Endothelial cell of umbilical vein (primary cell): ENCODE measurements around the gene ETV1. TPM values are rescaled to one million over a fixed set of nuclear protein-coding genes. Genes with fewer than 3 reads are reported as not detected.

Experiments used
- BruUV-seq: library from RNA; stranded (reverse); fragments of 400-500 nt; replicated peaks from 2 replicates; lab custom pipeline; 2021; lab: Mats Ljungman, UMichigan
- CTCF ChIA-PET: fragments of 300-600, 350-600 bp; sonication (Branson Sonifier 250); formaldehyde crosslinking; loops from one replicate; lab custom pipeline; 2021; ENCODE audit warnings: antibody characterized with exemption, inconsistent platforms; lab: Charles Lee
- POLR2A ChIA-PET: fragments of 300-600, 350-600 bp; sonication (Branson Sonifier 250); formaldehyde crosslinking; loops from one replicate; lab custom pipeline; 2021; ENCODE audit warnings: antibody characterized with exemption, inconsistent platforms; lab: Charles Lee
- DNase-seq: peaks from one replicate; pipeline ENCODE4 v3.0.0-alpha.2; 2011; ENCODE audit warnings: low read depth, low spot score
- FAIRE-seq: peaks from 2 replicates; lab custom pipeline; 2011; peaks lifted over from hg19 to GRCh38; lab: Jason Lieb, UNC
- H2AFZ ChIP-seq: 2 replicates; pipeline ENCODE4 v1.6.0; 2012; ENCODE audit warnings: low read depth, low read length, control low read depth, inconsistent platforms
- H3K27ac ChIP-seq: 2 replicates; pipeline ENCODE4 v1.5.1; 2011; ENCODE audit warnings: low read depth, mild to moderate bottlenecking, control low read depth, low read length, moderate library complexity; ENCODE audit not compliant: insufficient read depth
- H3K27me3 ChIP-seq, 2 experiments: 2 replicates each; pipeline versions ENCODE4 v1.6.0 to v1.6.1; 2011; ENCODE audit warnings: low read length in 2 of 2, mixed read lengths in 1 of 2; ENCODE audit not compliant: control insufficient read depth in 2 of 2, insufficient read depth in 2 of 2
- H3K36me3 ChIP-seq, 2 experiments: 2 replicates in 1 of 2; 3 replicates in 1 of 2; pipeline ENCODE4 v1.5.1; 2011; ENCODE audit warnings: low read length in 2 of 2, mild to moderate bottlenecking in 1 of 2, moderate library complexity in 1 of 2; ENCODE audit not compliant: control insufficient read depth in 2 of 2, insufficient read depth in 2 of 2; ENCODE audit errors: extremely low read depth in 1 of 2
- H3K4me1 ChIP-seq: 3 replicates; pipeline ENCODE4 v1.5.1; 2011; ENCODE audit warnings: mild to moderate bottlenecking, low read length; ENCODE audit not compliant: control insufficient read depth, insufficient read depth; ENCODE audit errors: extremely low read depth
- H3K4me2 ChIP-seq: 2 replicates; pipeline ENCODE4 v1.6.1; 2011; ENCODE audit warnings: low read length, control low read depth, mixed read lengths; ENCODE audit not compliant: insufficient read depth
- H3K4me3 ChIP-seq, 3 experiments: fragments of 200-600 bp in 1 of 3; sonication (generic), shearing (Covaris generic) in 1 of 3; replicated peaks in 1 of 3; 2 replicates each; pipeline ENCODE4 v1.5.1; 2011 to 2016; ENCODE audit warnings: control low read depth in 3 of 3, low read length in 3 of 3, mild to moderate bottlenecking in 2 of 3, inconsistent platforms in 1 of 3, low read depth in 1 of 3, moderate library complexity in 1 of 3; ENCODE audit not compliant: insufficient read depth in 1 of 3
- H3K79me2 ChIP-seq: 2 replicates; pipeline ENCODE4 v1.6.0; 2012; ENCODE audit warnings: low read length, inconsistent platforms; ENCODE audit not compliant: control insufficient read depth, insufficient read depth
- H3K9ac ChIP-seq: replicated peaks from 2 replicates; pipeline ENCODE3; 2011; ENCODE audit warnings: low read length, control low read depth; ENCODE audit not compliant: insufficient read depth; ENCODE audit errors: extremely low read depth
- H3K9me1 ChIP-seq: replicated peaks from 3 replicates; pipeline ENCODE4 v1.6.0; 2011; ENCODE audit warnings: mild to moderate bottlenecking, low read length; ENCODE audit not compliant: control insufficient read depth, insufficient read depth; ENCODE audit errors: extremely low read depth
- H3K9me3 ChIP-seq: replicated peaks from 2 replicates; pipeline ENCODE4 v1.5.1; 2012; ENCODE audit warnings: low read length, inconsistent platforms; ENCODE audit not compliant: control insufficient read depth, insufficient read depth
- H4K20me1 ChIP-seq: replicated peaks from 2 replicates; pipeline ENCODE3; 2011; ENCODE audit warnings: mild to moderate bottlenecking, low read length; ENCODE audit not compliant: control insufficient read depth, insufficient read depth; ENCODE audit errors: extremely low read depth
- EZH2 ChIP-seq: IDR thresholded peaks from 2 replicates; pipeline ENCODE4 v1.6.1; 2012; ENCODE audit warnings: borderline replicate concordance, low read depth, mild to moderate bottlenecking, moderate library complexity, low read length, inconsistent platforms; ENCODE audit not compliant: severe bottlenecking
- FOS ChIP-seq: IDR thresholded peaks from 2 replicates; pipeline ENCODE4 v1.6.1; 2011; ENCODE audit warnings: mild to moderate bottlenecking, low read length, moderate library complexity, borderline replicate concordance; ENCODE audit not compliant: insufficient read depth
- GATA2 ChIP-seq: IDR thresholded peaks from 2 replicates; pipeline ENCODE4 v1.7.0; 2011; ENCODE audit warnings: low read depth, mild to moderate bottlenecking, moderate library complexity, mixed read lengths, low read length; ENCODE audit not compliant: insufficient read length, insufficient read depth
- JUN ChIP-seq: IDR thresholded peaks from 2 replicates; pipeline ENCODE4 v1.6.1; 2011; ENCODE audit warnings: borderline replicate concordance, low read depth; ENCODE audit not compliant: insufficient read length, insufficient read depth
- MAX ChIP-seq: IDR thresholded peaks from 2 replicates; pipeline ENCODE4 v1.6.1; 2011; ENCODE audit not compliant: insufficient read depth, insufficient read length
- MYC ChIP-seq: IDR thresholded peaks from one replicate; pipeline ENCODE4 v1.6.1; 2011; ENCODE audit warnings: mild to moderate bottlenecking, low read depth, low read length
- POLR2A ChIP-seq: IDR thresholded peaks from 2 replicates; pipeline ENCODE4 v1.6.1; 2012; ENCODE audit warnings: low read depth, mild to moderate bottlenecking, control low read depth, low read length
- POLR2AphosphoS5 ChIP-seq: IDR thresholded peaks from 2 replicates; pipeline ENCODE4 v1.6.1; 2012; ENCODE audit warnings: low read depth, mild to moderate bottlenecking, control low read depth, low read length, moderate library complexity; ENCODE audit not compliant: insufficient read depth
- dilution Hi-C: fragments of 300-500 bp; cut with MboI; formaldehyde crosslinking; loops from one replicate; pipeline ENCODE4 v1.15.0; 2019; ENCODE audit warnings: low sequenced_read_pairs; ENCODE audit not compliant: extremely low pct_ligation_motif_present
- intact Hi-C: fragments of 100-400 bp; cut with micrococcal nuclease; formaldehyde crosslinking; loops from one replicate; pipeline ENCODE4 v1.10.0; 2022
- polyA plus RNA-seq, 4 experiments: library from polyadenylated mRNA; depleted of rRNA in 3 of 4; stranded (reverse) in 3 of 4; unstranded in 1 of 4; fragments of >200 nt; gene quantifications; 2 replicates each; pipeline versions ENCODE4 v1.2.1 to v1.2.3, GENCODE V29; 2011 to 2012; ENCODE audit warnings: missing spikeins in 1 of 4
- total RNA-seq: library from RNA; stranded (reverse); gene quantifications from 2 replicates; pipeline ENCODE4 v1.2.3, GENCODE V29; 2021
- TF ChIP-seq, protein P1 (sequence below), 2 donors: IDR thresholded peaks; 1 replicate in 1 of 2; 2 replicates in 1 of 2; pipeline ENCODE4 v1.5.1; 2011; ENCODE audit warnings: low read length in 2 of 2, mild to moderate bottlenecking in 2 of 2, moderate library complexity in 2 of 2, control low read depth in 1 of 2, inconsistent platforms in 1 of 2, low read depth in 1 of 2; ENCODE audit not compliant: insufficient read depth in 1 of 2; ENCODE audit errors: extremely low read depth in 1 of 2

The ETV1 gene
- total and polyA plus RNA-seq, 2 donors (not counting 3 experiments of a cell fraction or from before 2014, with no cell fraction given), result 8.4 to 16.6 TPM

DNA sequence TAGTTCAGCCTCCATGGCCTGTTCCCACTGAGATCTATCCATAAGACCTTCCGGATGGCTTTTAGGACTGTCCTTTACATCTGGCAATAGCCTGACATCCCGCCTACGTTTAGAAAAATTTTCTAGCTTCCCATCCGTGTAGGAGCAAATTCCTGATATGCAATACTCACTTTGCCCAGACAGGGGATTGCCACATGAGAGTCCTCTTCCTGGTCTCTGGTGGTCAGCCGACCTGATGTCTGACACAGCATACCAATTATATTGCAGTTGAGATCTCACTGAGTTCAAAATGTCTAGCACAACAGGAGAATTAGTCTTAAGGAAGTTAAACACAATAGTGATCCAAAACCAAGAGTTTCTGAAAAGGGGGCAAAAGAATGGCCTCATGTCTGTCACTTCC lies 9.4 kb upstream of the ETV1 start:
- ChIA-PET CTCF (interaction anchor here (1.6 kb wide), 1 partner anchor 9 kb away, joined by 4 read pairs; the partner anchor contains the start of gene ETV1), POLR2A (no interaction called here)
- H3K9me3 ChIP-seq, result no peaks in the 10 kb centered on the region
- FAIRE-seq, result no peak
- no peaks in the 10 kb centered on the region for H3K36me3 ChIP-seq
- no peaks in the 10 kb centered on the region for H3K79me2 ChIP-seq
- dilution Hi-C loops (no loop called here), intact Hi-C loops (no loop called here)
- TF ChIP-seq FOS (no peak), EZH2 (no peak), MYC (no peak)
- H3K27ac ChIP-seq, result no peak overlapping the region
- no peak overlapping the region for H3K4me2 ChIP-seq
- no peaks in the 10 kb centered on the region for H4K20me1 ChIP-seq
- H3K9me1 ChIP-seq, result no peaks in the 10 kb centered on the region
- no peak for DNase-seq
- H3K4me1 ChIP-seq, result no peaks in the 10 kb centered on the region
- no peak overlapping the region for H2AFZ ChIP-seq
- no peak overlapping the region for H3K9ac ChIP-seq
- no peaks in the 10 kb centered on the region for H3K27me3 ChIP-seq
- H3K4me3 ChIP-seq, result no peak overlapping the region
- no TSS peak for BruUV-seq

- Histone ChIP-seq H3K4me2 (no peak overlapping the region), H3K4me3 (no peak overlapping the region), H3K9me3 (no peaks in the 10 kb centered on the region), H3K79me2 (no peaks in the 10 kb centered on the region), H3K4me1 (peaks cover 14% of the 10 kb centered on the region), H3K36me3 (no peaks in the 10 kb centered on the region), H2AFZ (peak overlapping the region; percentile 0), H3K9ac (no peak overlapping the region), H3K27ac (no peak overlapping the region), H3K27me3 (no peaks in the 10 kb centered on the region), H4K20me1 (no peaks in the 10 kb centered on the region), H3K9me1 (no peaks in the 10 kb centered on the region)
- TF ChIP-seq MYC, result no peak
- TF ChIP-seq, protein P1, sequence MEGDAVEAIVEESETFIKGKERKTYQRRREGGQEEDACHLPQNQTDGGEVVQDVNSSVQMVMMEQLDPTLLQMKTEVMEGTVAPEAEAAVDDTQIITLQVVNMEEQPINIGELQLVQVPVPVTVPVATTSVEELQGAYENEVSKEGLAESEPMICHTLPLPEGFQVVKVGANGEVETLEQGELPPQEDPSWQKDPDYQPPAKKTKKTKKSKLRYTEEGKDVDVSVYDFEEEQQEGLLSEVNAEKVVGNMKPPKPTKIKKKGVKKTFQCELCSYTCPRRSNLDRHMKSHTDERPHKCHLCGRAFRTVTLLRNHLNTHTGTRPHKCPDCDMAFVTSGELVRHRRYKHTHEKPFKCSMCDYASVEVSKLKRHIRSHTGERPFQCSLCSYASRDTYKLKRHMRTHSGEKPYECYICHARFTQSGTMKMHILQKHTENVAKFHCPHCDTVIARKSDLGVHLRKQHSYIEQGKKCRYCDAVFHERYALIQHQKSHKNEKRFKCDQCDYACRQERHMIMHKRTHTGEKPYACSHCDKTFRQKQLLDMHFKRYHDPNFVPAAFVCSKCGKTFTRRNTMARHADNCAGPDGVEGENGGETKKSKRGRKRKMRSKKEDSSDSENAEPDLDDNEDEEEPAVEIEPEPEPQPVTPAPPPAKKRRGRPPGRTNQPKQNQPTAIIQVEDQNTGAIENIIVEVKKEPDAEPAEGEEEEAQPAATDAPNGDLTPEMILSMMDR (IDR thresholded peaks at IDR 0.05; ENCODE audit: extremely low read depth in 1 of 2, insufficient read depth in 1 of 2, low read depth in 1 of 2, low read length in 2 of 2), result no peak
- TF ChIP-seq GATA2, result no peak
- TF ChIP-seq JUN, result no peak
- no peak for TF ChIP-seq FOS
- no peak for TF ChIP-seq POLR2AphosphoS5
- no peak for TF ChIP-seq MAX
- no peak for TF ChIP-seq EZH2
- TF ChIP-seq POLR2A, result no peak
- ChIA-PET POLR2A (no interaction called here), CTCF (interaction anchor here (4.9 kb wide), 1 partner anchor 13 kb away, joined by 72 read pairs; no protein-coding TSS in a partner anchor)
- dilution Hi-C loops (no loop called here), intact Hi-C loops (no loop called here)
- BruUV-seq, result no TSS peak
- no peak for FAIRE-seq
- DNase-seq, result no peak
Observed at GRCh38 chr7:13992596-13992964, 3.1 kb upstream of the ETV1 start.
